ENCODE data around the gene GPC1. TPM values are rescaled to one million over a fixed set of nuclear protein-coding genes. Genes with fewer than 3 reads are reported as not detected.

The GPC1 gene
- polyA plus RNA-seq, 1 of the 3 experiments (the other 2 are of a cell fraction): 65.5 TPM

GRCh38 chr2:240405133-240405532 is 30.3 kb upstream of the GPC1 start:
- H3K4me2 ChIP-seq: no peak overlapping the region
- no peaks in the 10 kb centered on the region for H3K27me3 ChIP-seq (ENCODE audit: insufficient read depth)
- H3K36me3 ChIP-seq (replicated peaks in 1 of 2; ENCODE audit: control insufficient read depth in 1 of 2, insufficient read depth in 2 of 2, low read length in 1 of 2): no peaks in the 10 kb centered on the region
- H3K9ac ChIP-seq: no peak overlapping the region
- H3K4me3 ChIP-seq (ENCODE audit: low read depth in 2 of 2, low read length in 1 of 2): no peak overlapping the region
- TF ChIP-seq CHD2 (IDR thresholded peaks at IDR 0.05; ENCODE audit: low read length, partially characterized antibody): no peak
- TF ChIP-seq CTCF (IDR thresholded peaks at IDR 0.05): no peak
- no peak for TF ChIP-seq TAF1 (IDR thresholded peaks at IDR 0.05; ENCODE audit: borderline replicate concordance, low read depth, low read length)
- no peak for TF ChIP-seq EZH2phosphoT487 (IDR thresholded peaks at IDR 0.05; ENCODE audit: borderline replicate concordance, low read depth)
- no peak for TF ChIP-seq MEF2A (IDR thresholded peaks at IDR 0.05; ENCODE audit: borderline replicate concordance, low read depth)
- TF ChIP-seq PBX3 (IDR thresholded peaks at IDR 0.05): no peak
- TF ChIP-seq MXI1 (IDR thresholded peaks at IDR 0.05; ENCODE audit: low read depth, low read length): no peak
- TF ChIP-seq USF1 (IDR thresholded peaks at IDR 0.05; ENCODE audit: borderline replicate concordance, low read depth): no peak
- TF ChIP-seq TCF12 (IDR thresholded peaks at IDR 0.05): no peak
- no peak for TF ChIP-seq YY1 (IDR thresholded peaks at IDR 0.05; ENCODE audit: low read depth)
- TF ChIP-seq JUND (IDR thresholded peaks at IDR 0.05): no peak
- no peak for TF ChIP-seq GABPA (IDR thresholded peaks at IDR 0.05; ENCODE audit: low read depth)
- no peak for TF ChIP-seq EP300 (IDR thresholded peaks at IDR 0.05; ENCODE audit: borderline replicate concordance in 1 of 2, low read depth in 1 of 2, low read length in 1 of 2)
- TF ChIP-seq IRF3 (IDR thresholded peaks at IDR 0.05; ENCODE audit: low read depth, low read length): no peak
- no peak for TF ChIP-seq GATA2 (CRISPR knock-in tag; IDR thresholded peaks at IDR 0.05)
- 80% methylated on average over 15 of the region's 15 CpGs for WGBS (ENCODE audit: low lambda C conversion rate)
- no peaks in the 10 kb centered on the region for H3F3A ChIP-seq (replicated peaks; ENCODE audit: insufficient read depth)
- H3K9me2 ChIP-seq: no peaks in the 10 kb centered on the region
- ChIA-PET CTCF (interaction anchor here (1.3 kb wide), 1 partner anchor 172 kb away, joined by 3 read pairs; no protein-coding TSS in a partner anchor), POLR2A (no interaction called here)
- no peaks in the 10 kb centered on the region for H3K9me3 ChIP-seq
- H3K27ac ChIP-seq (ENCODE audit: low read depth in 2 of 2, low read length in 1 of 2): no peak overlapping the region
- H3K79me2 ChIP-seq (ENCODE audit: insufficient read depth): no peaks in the 10 kb centered on the region
- DNase-seq: no peak
- H4K20me1 ChIP-seq (ENCODE audit: insufficient read depth): no peaks in the 10 kb centered on the region
- H3K4me1 ChIP-seq (ENCODE audit: control insufficient read depth in 1 of 2, insufficient read depth in 2 of 2, low read depth in 1 of 2, low read length in 1 of 2): peaks cover 0 to 2% of the 10 kb centered on the region in 2 experiments; a peak in 1 of 4 replicates
- no peak overlapping the region for H2AFZ ChIP-seq (ENCODE audit: low read depth)

Measured in SK-N-SH (cell line).